Adrenal gland (tissue), 12 donors: ENCODE data around the gene LETMD1. TPM values are rescaled to one million over a fixed set of nuclear protein-coding genes. Genes with fewer than 3 reads are reported as not detected.
A peak's percentile ranks its signal among the peaks of the same experiment; 100 is the strongest.

Experiments used
- DNase-seq, 7 donors: peaks; one replicate each; pipeline ENCODE4 v3.0.0-alpha.2; 2019 to 2020
- H3K27ac ChIP-seq, 5 donors: fragments of 200-600 bp; sonication (generic) in 4 of 5; 1 replicate in 3 of 5; 2 replicates in 2 of 5; pipeline versions ENCODE4 v1.5.1 to v1.8.0; 2016 to 2020; ENCODE audit warnings: mild to moderate bottlenecking in 1 of 5
- H3K27me3 ChIP-seq: fragments of 200-600 bp; 2 replicates; pipeline ENCODE4 v1.8.0; 2021
- H3K36me3 ChIP-seq, 2 donors: fragments of 200-600 bp; replicated peaks in 1 of 2; 1 replicate in 1 of 2; 2 replicates in 1 of 2; pipeline versions ENCODE4 v1.5.1 to v1.8.0; 2018 to 2022
- H3K4me1 ChIP-seq, 2 donors: fragments of 200-600 bp; replicated peaks in 1 of 2; 1 replicate in 1 of 2; 2 replicates in 1 of 2; pipeline versions ENCODE4 v1.5.1 to v1.8.0; 2018 to 2021
- H3K4me3 ChIP-seq, 4 donors: fragments of 200-600 bp; sonication (generic) in 3 of 4; one replicate each; pipeline ENCODE4 v1.5.1; 2016 to 2018
- H3K9me3 ChIP-seq, 3 donors: fragments of 200-600 bp; sonication (generic) in 1 of 3; replicated peaks in 1 of 3; 1 replicate in 2 of 3; 2 replicates in 1 of 3; pipeline versions ENCODE4 v1.5.1 to v1.8.0; 2016 to 2021
- POLR2A ChIP-seq, 2 donors: fragments of 450-650 bp; IDR thresholded peaks; one replicate each; pipeline ENCODE4 v1.6.1; 2017; ENCODE audit warnings: antibody characterized with exemption in 2 of 2, mild to moderate bottlenecking in 2 of 2, moderate library complexity in 1 of 2
- whole genome bisulfite sequencing, 4 donors: extraction: QIAGEN DNeasy Blood & Tissue Kit in 2 of 4; methylation state at CpG; one replicate each; pipeline versions ENCODE4 v1.1.5 to v1.1.7; 2013 to 2017; 5-methylcytosine and 5-hydroxymethylcytosine counted together
- intact Hi-C, 2 donors: fragments of 100-400 bp; cut with DNase I; formaldehyde crosslinking; loops; one replicate each; pipeline versions ENCODE4 v1.14.1 to v1.15.0; 2022 to 2023
- polyA plus RNA-seq, 3 donors: library from polyadenylated mRNA; stranded (reverse); fragments of 200-250 nt in 2 of 3; fragments of 350-450 nt in 1 of 3; fragmentation: Illumina TruSeq in 1 of 3; extraction: RNeasy Lipid Tissue Mini Kit (QIAGEN cat#74804) in 1 of 3; gene quantifications; one replicate each; pipeline ENCODE4 v1.2.3, GENCODE V29; 2013 to 2014
- total RNA-seq, 9 donors: library from RNA; depleted of rRNA in 4 of 9; stranded (reverse); fragments of >200 nt in 4 of 9; fragments of 120-200 nt in 1 of 9; fragmentation: NEBNext Ultra II Directional in 1 of 9; extraction: Animal tissue kit (Norgen Biotek cat#: 25700) in 1 of 9; gene quantifications; one replicate each; pipeline versions ENCODE4 v1.1.0 to v1.2.4, GENCODE V29; 2013 to 2023
- TF ChIP-seq, protein P1 (sequence below), 6 experiments: fragments of 450-650 bp in 4 of 6; fragments of 200-600 bp in 2 of 6; sonication (generic) in 1 of 6; IDR thresholded peaks; 1 replicate in 5 of 6; 2 replicates in 1 of 6; pipeline versions ENCODE4 v1.5.1 to v1.8.0; 2016 to 2021; ENCODE audit warnings: antibody characterized with exemption in 6 of 6, mild to moderate bottlenecking in 2 of 6, moderate library complexity in 1 of 6
- donor health status: healthy with polysubstance abuse.
- donor health status: Bipolar disorder and iron deficiency.
- donor health status: DM: yes; HTN: yes; CAD: no.
- donor health status: DM: no; HTN: no; CAD: no.
- donor health status: DM: no; HTN: no; CAD: no.
- donor health status: DM: yes; HTN: yes; CAD: no.

The LETMD1 gene
- total and polyA plus RNA-seq, 12 donors: 37.7 to 122 (median 73.2) TPM

DNA sequence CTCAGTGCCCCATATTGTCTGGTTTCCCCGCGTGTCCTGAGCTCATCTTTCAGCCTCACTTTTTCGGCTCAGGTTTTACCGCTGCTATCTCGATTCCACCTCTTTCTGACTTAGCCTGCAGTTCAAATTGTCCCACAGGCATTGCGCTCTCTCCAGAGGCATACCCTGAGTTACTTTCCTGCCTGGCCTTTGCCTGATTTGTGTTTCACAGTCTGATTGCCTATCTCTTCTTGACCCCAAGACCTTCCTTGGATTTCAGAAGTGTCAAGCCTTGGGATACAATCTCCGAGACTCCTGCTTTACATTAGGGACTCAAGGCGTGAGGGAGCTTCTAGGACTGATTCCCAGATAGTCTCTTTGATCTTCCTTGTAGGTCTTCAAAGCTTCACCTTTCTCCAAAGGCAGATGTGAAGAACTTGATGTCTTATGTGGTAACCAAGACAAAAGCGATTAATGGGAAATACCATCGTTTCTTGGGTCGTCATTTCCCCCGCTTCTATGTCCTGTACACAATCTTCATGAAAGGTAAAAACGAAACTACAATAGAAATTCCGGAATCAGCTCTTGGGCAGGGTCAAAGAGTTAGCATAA lies 629 bp downstream of the LETMD1 start:
- Histone ChIP-seq H3K4me1 (peaks cover 15 to 21% of the 10 kb centered on the region in 2 donors), H3K4me3 (peak overlapping the region; percentile 35 to 92 (median 60)), H3K27ac (peak overlapping the region in 4 of 5 donors; percentile 92 to 96 (median 93)), H3K36me3 (peaks cover 0 to 22% of the 10 kb centered on the region in 2 donors), H3K27me3 (no peaks in the 10 kb centered on the region), H3K9me3 (no peaks in the 10 kb centered on the region)
- no peak for TF ChIP-seq POLR2A (IDR thresholded peaks at IDR 0.05)
- TF ChIP-seq, protein P1, sequence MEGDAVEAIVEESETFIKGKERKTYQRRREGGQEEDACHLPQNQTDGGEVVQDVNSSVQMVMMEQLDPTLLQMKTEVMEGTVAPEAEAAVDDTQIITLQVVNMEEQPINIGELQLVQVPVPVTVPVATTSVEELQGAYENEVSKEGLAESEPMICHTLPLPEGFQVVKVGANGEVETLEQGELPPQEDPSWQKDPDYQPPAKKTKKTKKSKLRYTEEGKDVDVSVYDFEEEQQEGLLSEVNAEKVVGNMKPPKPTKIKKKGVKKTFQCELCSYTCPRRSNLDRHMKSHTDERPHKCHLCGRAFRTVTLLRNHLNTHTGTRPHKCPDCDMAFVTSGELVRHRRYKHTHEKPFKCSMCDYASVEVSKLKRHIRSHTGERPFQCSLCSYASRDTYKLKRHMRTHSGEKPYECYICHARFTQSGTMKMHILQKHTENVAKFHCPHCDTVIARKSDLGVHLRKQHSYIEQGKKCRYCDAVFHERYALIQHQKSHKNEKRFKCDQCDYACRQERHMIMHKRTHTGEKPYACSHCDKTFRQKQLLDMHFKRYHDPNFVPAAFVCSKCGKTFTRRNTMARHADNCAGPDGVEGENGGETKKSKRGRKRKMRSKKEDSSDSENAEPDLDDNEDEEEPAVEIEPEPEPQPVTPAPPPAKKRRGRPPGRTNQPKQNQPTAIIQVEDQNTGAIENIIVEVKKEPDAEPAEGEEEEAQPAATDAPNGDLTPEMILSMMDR (IDR thresholded peaks at IDR 0.05): no peak
- intact Hi-C loops: loop anchor here in 1 of 2 donors (5.0 kb wide), 1 partner anchor 294 kb away; no protein-coding TSS in a partner anchor
- WGBS, 4 donors: 19 to 25% (median 22%) methylated on average over 14 of the region's 14 CpGs
- DNase-seq: peak in 1 of 7 donors; percentile 12

DNA sequence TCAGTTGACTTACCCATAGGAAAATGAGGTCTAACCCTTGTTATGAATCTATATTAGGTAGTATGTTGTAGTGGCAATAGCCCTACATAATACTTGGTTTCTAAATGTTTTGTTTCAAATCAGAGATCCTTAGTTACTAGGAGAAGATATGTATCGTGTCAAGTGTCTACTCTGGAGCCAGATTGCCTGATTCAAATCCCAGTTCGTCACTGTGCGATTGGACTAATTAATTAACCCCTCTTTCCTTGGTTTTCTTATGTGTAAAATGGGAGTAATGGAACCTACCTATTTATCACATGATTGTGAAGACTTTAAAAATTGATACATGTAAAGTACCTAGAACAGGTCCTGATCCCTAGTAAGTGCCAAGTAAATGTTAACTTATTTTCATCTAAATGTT lies 1.4 kb downstream of the LETMD1 start:
- TF ChIP-seq POLR2A (IDR thresholded peaks at IDR 0.05): no peak
- TF ChIP-seq, protein P1 (IDR thresholded peaks at IDR 0.05): no peak
- H3K27ac ChIP-seq: no peak overlapping the region
- DNase-seq: no peak
- H3K4me1 ChIP-seq: peaks cover 15 to 25% of the 10 kb centered on the region in 2 donors
- no peaks in the 10 kb centered on the region for H3K27me3 ChIP-seq
- WGBS, 4 donors: 65 to 82% (median 71%) methylated on average over 3 of the region's 3 CpGs
- H3K9me3 ChIP-seq: no peaks in the 10 kb centered on the region
- intact Hi-C loops: loop anchor here in 1 of 2 donors (5.0 kb wide), 1 partner anchor 293 kb away; no protein-coding TSS in a partner anchor
- no peak overlapping the region for H3K4me3 ChIP-seq
- H3K36me3 ChIP-seq: peaks cover 0 to 30% of the 10 kb centered on the region in 2 donors

DNA sequence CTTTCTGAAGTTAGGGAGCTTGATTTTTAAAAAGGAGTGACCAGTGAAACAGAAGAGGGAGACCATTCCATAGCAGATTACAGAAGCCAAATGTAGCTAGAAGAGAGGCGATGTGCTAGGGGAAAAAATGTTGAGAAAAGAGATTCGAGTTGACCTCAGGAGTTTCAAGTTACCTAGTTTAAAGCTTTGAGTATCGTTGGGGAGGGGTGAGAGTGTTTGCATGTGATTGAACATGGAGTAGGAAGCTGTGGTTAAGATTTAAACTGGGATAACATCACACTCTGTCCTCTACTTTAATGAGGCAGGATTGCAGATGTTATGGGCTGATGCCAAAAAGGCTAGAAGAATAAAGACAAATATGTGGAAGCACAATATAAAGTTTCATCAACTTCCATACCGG lies 3.7 kb downstream of the LETMD1 start:
- peaks cover 0 to 50% of the 10 kb centered on the region in 2 donors for H3K36me3 ChIP-seq
- H3K4me3 ChIP-seq: no peak overlapping the region
- H3K27me3 ChIP-seq: no peaks in the 10 kb centered on the region
- no peak overlapping the region for H3K27ac ChIP-seq
- 71 to 84% (median 78%) methylated on average over 4 of the region's 4 CpGs for WGBS, 4 donors
- intact Hi-C loops: loop anchor here in 1 of 2 donors (5.0 to 10.0 kb wide), 2 partner anchors 36 to 183 kb away; partner anchors contain the start of gene DAZAP2
- TF ChIP-seq, protein P1 (IDR thresholded peaks at IDR 0.05): no peak
- TF ChIP-seq POLR2A (IDR thresholded peaks at IDR 0.05): no peak
- H3K4me1 ChIP-seq: peaks cover 15 to 25% of the 10 kb centered on the region in 2 donors
- no peak for DNase-seq
- H3K9me3 ChIP-seq: no peaks in the 10 kb centered on the region

DNA sequence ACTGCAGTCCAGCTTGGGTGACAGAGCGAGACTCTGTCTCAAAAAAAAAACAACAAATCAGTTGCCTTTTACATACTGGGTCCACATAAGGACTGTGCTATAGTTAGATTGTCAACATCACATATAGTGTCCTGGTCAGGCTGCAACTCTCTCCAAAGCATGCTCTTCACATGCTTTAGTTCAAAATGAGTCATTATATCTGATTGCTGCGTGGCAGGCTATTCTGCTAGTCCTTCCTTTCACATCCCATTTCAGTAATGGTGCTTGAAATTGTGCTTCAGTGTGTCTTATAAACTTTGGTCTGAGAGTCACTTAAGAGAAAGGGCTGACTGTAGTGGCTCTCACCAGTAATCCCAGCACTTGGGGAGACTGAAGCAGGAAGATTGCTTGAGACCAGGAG lies 6.9 kb downstream of the LETMD1 start:
- H3K27me3 ChIP-seq: no peaks in the 10 kb centered on the region
- no peaks in the 10 kb centered on the region for H3K9me3 ChIP-seq
- intact Hi-C loops: loop anchor here in 1 of 2 donors (10.0 kb wide), 1 partner anchor 180 kb away; the partner anchor contains the start of gene DAZAP2
- no peak overlapping the region for H3K27ac ChIP-seq
- H3K4me1 ChIP-seq: peaks cover 0 to 8% of the 10 kb centered on the region in 2 donors
- no peak for DNase-seq
- H3K4me3 ChIP-seq: no peak overlapping the region
- H3K36me3 ChIP-seq: peaks cover 0 to 83% of the 10 kb centered on the region in 2 donors
- 88 to 97% (median 92%) methylated on average over 2 of the region's 2 CpGs for WGBS, 4 donors
- TF ChIP-seq, protein P1 (IDR thresholded peaks at IDR 0.05): no peak
- TF ChIP-seq POLR2A (IDR thresholded peaks at IDR 0.05): no peak
